ENCODE results near the gene ATP2C2. TPM values are rescaled to one million over a fixed set of nuclear protein-coding genes. Genes with fewer than 3 reads are reported as not detected.

Gene ATP2C2
- total and polyA plus RNA-seq, 9 of the 15 experiments (the other 6 are each of a cell fraction or from before 2014, with no cell fraction given) = 0.75 TPM; not detected in 8

GRCh38 chr16:84454611-84455010 is 86.3 kb downstream of the ATP2C2 start:
- FAIRE-seq = no peak
- Histone ChIP-seq H3K9me1 (ENCODE audit: control insufficient read depth, insufficient read depth, low read length) (no peaks in the 10 kb centered on the region), H3K79me2 (ENCODE audit: control insufficient read depth, insufficient read depth, low read length) (no peaks in the 10 kb centered on the region), H3K36me3 (ENCODE audit: control insufficient read depth, insufficient read depth, low read length) (no peaks in the 10 kb centered on the region), H3K9ac (ENCODE audit: insufficient read depth in 1 of 2, low read depth in 2 of 2, low read length in 2 of 2) (no peak overlapping the region), H3K4me1 (replicated peaks in 1 of 2; ENCODE audit: control insufficient read depth in 2 of 2, insufficient read depth in 2 of 2, low read length in 2 of 2) (peaks cover 0 to 7% of the 10 kb centered on the region in 2 experiments; a peak in 2 of 5 replicates), H2AFZ (ENCODE audit: low read depth, low read length) (no peak overlapping the region), H3K9me3 (replicated peaks; ENCODE audit: control insufficient read depth, insufficient read depth, low read depth, low read length) (no peaks in the 10 kb centered on the region), H3K27me3 (ENCODE audit: control insufficient read depth in 2 of 2, insufficient read depth in 2 of 2, low read length in 2 of 2) (peaks cover 44 to 68% of the 10 kb centered on the region in 2 experiments), H3K27ac (ENCODE audit: extremely low read depth, low read depth, low read length) (no peak overlapping the region), H4K20me1 (replicated peaks; ENCODE audit: control insufficient read depth, insufficient read depth, low read length) (peaks cover 4% of the 10 kb centered on the region; the same call in 1 of the 2 replicates), H3K4me3 (no peak overlapping the region), H3K4me2 (ENCODE audit: insufficient read depth, low read length) (no peak overlapping the region)
- TF ChIP-seq CEBPB (tag; IDR thresholded peaks at IDR 0.05) = no peak
- no peak for TF ChIP-seq SIN3A (IDR thresholded peaks at IDR 0.05; ENCODE audit: borderline replicate concordance in 2 of 2, control insufficient read depth in 1 of 2, low read depth in 2 of 2, low read length in 2 of 2)
- ATAC-seq = no peak
- in situ Hi-C loops (cut with MboI) = no loop called here
- CTCF ChIA-PET (ENCODE audit: low intra/inter-chr PET ratio) = no interaction called here
- intact Hi-C loops (cut with micrococcal nuclease) = no loop called here
- BruUV-seq (replicated peaks) = no TSS peak
- POLR2A ChIA-PET = no interaction called here
- WGBS (ENCODE audit: insufficient coverage, low coverage, missing lambda C conversion rate) = under 1% methylated on average over 13 of the region's 13 CpGs
- DNase-seq (ENCODE audit: extremely low read depth in 1 of 4, low spot score in 3 of 4) = no peak

DNA sequence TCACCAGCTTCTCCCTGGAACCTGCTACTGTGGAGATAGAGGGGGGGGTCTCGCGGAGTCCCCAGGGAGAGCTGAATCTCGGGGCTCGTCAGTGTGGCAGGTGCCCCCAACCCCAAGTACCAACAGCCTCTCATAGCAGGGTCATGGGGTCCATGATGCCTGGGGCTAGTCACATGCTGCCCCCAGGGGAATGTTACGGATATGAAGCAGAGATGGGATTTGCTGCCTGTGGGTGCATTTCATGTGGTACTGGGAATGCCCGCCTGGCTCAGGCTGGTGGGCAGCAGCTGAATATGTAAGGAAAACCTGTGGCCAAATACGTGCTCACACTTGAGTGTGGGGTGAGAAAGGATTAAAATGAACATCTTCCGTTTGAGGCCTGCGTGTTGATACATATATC is 86.7 kb downstream of the ATP2C2 start:
- H3K9ac ChIP-seq (ENCODE audit: insufficient read depth in 1 of 2, low read depth in 2 of 2, low read length in 2 of 2) = no peak overlapping the region
- H3K36me3 ChIP-seq (ENCODE audit: control insufficient read depth, insufficient read depth, low read length) = no peaks in the 10 kb centered on the region
- ChIA-PET POLR2A (interaction anchor here (0.6 kb wide), 1 partner anchor 8 kb away, joined by 3 read pairs; no protein-coding TSS in a partner anchor), CTCF (ENCODE audit: low intra/inter-chr PET ratio) (no interaction called here)
- H3K4me1 ChIP-seq (replicated peaks in 1 of 2; ENCODE audit: control insufficient read depth in 2 of 2, insufficient read depth in 2 of 2, low read length in 2 of 2) = peaks cover 0 to 10% of the 10 kb centered on the region in 2 experiments; a peak in 2 of 5 replicates
- H3K4me3 ChIP-seq = no peak overlapping the region
- H4K20me1 ChIP-seq (replicated peaks; ENCODE audit: control insufficient read depth, insufficient read depth, low read length) = peaks cover 8% of the 10 kb centered on the region; the same call in 1 of the 2 replicates
- intact Hi-C loops (cut with micrococcal nuclease) = no loop called here
- no peaks in the 10 kb centered on the region for H3K9me1 ChIP-seq (ENCODE audit: control insufficient read depth, insufficient read depth, low read length)
- FAIRE-seq (no peak), DNase-seq (ENCODE audit: extremely low read depth in 1 of 4, low spot score in 3 of 4) (no peak), ATAC-seq (no peak)
- peaks cover 46 to 68% of the 10 kb centered on the region in 2 experiments for H3K27me3 ChIP-seq (ENCODE audit: control insufficient read depth in 2 of 2, insufficient read depth in 2 of 2, low read length in 2 of 2)
- no peak overlapping the region for H3K4me2 ChIP-seq (ENCODE audit: insufficient read depth, low read length)
- no peaks in the 10 kb centered on the region for H3K79me2 ChIP-seq (ENCODE audit: control insufficient read depth, insufficient read depth, low read length)
- H2AFZ ChIP-seq (ENCODE audit: low read depth, low read length) = no peak overlapping the region
- BruUV-seq (replicated peaks) = no TSS peak
- H3K27ac ChIP-seq (ENCODE audit: extremely low read depth, low read depth, low read length) = no peak overlapping the region
- no peaks in the 10 kb centered on the region for H3K9me3 ChIP-seq (replicated peaks; ENCODE audit: control insufficient read depth, insufficient read depth, low read depth, low read length)
- in situ Hi-C loops (cut with MboI) = no loop called here
- WGBS (ENCODE audit: insufficient coverage, low coverage, missing lambda C conversion rate) = 0% methylated on average over 9 of the region's 9 CpGs
- TF ChIP-seq ZBTB40 (IDR thresholded peaks at IDR 0.05) (no peak), ZBTB40 (CRISPR knock-in tag; IDR thresholded peaks at IDR 0.05) (no peak), ATF7 (IDR thresholded peaks at IDR 0.05) (no peak), ZNF77 (CRISPR knock-in tag; IDR thresholded peaks at IDR 0.05) (no peak), ZNF57 (CRISPR knock-in tag; IDR thresholded peaks at IDR 0.05) (no peak), MYNN (IDR thresholded peaks at IDR 0.05) (no peak), MYNN (CRISPR knock-in tag; IDR thresholded peaks at IDR 0.05) (no peak)

Measured in K562 (cell line).